ENCODE data around the gene AFF3.

Gene AFF3

DNA sequence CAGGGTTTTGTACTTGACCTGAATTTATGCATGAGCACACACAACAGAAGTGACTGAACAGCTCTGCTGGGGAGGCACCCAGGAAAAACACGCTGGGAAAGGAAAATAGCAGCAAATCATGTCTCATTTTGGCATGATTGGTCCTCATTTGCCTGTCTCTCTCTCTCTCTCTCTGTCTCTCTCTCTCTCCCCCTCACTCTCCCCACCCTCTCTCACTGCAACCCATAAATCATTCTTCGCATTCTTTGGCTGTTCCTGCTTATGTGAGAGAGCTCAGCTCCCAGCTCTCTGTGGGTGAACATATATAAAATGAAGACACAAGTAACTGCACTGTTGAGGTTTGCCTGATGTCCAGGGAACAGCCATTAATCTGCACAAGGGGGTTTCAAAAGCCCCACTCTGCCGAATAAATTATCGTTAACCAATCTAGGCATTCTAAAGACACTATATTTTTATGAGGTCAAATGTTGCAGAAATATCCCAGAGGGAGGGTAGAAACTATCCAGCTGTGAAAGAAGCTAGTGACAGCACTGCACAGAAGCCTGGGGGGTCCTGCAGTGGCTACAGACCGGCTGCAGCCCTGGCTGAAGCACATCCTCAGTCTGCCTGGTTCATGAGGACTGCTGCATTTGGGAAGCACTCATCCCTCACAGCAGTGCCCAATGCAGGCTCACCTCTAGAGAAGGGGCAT is 260.3 kb downstream of the AFF3 start:
- DNase-seq (ENCODE audit: low read depth) = no peak

DNA sequence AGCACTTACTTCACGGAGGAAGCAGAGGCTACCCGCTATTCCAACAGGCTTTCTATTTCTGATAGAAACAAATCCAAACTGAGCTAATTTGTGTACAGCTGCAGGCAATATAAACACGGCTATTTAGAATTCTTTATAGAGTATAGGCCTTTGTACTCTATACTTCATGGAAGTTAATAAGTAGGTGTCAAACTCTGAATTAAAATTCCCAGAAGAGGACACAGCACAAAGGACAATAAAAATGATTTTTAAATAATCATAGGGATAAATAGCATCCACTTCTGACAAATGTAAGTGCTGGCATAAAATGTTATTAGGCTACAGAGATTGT is 261.5 kb downstream of the AFF3 start:
- no peak for DNase-seq (ENCODE audit: low read depth)

DNA sequence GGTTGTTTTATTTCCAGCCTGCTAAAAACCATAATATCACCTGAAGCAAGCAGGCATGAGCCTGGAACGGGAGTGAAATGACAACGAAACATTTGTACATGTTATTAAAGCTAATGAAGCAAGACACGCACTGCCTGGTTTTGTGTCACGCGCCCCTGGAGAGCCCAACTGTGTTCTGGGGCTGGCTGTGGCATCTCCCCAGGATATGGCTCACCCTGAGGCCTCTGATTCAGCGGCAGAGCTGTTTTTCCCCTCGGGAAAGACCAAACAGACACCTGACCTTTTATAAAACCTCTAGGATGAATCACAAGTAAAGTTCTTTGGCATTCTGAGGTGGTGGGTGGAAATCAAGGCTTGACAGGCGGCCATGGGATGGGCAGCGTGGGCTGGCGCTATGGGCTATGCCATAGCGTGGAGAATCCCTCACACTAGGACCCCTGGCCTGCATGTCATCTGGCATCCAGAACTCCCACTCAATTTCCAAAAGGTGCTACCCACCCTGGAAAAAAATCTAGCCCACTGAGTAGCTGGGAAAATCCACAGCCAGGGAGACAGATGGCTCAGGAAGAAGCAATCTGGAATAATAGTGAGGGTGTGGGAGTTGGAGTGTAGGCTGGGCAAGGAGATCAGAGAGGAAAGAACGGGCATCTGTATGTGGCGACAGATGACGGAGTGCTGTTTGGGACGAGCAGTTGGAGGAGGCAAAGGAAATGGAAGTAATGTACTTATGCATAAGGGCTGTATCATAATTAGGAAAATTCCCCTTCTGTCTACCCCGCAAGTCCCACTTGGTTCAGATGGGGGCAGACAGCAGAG is 262.0 kb downstream of the AFF3 start:
- DNase-seq (ENCODE audit: low read depth) = no peak

DNA sequence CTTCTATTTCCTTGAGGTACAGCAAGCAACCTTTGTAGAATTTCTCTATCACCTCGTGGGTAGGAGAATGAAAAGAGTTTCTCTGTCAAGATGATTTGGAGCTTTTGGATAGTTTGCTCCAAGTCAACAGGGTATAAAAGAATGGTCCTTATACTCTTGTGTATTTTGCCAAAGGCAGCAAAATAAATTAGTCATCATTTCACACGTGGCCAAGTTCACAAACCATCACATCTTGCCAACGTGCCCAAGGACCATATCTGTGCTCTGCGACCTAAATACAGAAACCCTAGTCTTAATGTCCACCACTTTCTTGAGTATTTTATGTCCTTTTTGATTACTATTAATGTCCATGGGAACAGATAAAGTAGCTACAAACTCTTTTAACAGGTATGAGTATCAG is 262.9 kb downstream of the AFF3 start:
- DNase-seq (ENCODE audit: low read depth) = no peak

DNA sequence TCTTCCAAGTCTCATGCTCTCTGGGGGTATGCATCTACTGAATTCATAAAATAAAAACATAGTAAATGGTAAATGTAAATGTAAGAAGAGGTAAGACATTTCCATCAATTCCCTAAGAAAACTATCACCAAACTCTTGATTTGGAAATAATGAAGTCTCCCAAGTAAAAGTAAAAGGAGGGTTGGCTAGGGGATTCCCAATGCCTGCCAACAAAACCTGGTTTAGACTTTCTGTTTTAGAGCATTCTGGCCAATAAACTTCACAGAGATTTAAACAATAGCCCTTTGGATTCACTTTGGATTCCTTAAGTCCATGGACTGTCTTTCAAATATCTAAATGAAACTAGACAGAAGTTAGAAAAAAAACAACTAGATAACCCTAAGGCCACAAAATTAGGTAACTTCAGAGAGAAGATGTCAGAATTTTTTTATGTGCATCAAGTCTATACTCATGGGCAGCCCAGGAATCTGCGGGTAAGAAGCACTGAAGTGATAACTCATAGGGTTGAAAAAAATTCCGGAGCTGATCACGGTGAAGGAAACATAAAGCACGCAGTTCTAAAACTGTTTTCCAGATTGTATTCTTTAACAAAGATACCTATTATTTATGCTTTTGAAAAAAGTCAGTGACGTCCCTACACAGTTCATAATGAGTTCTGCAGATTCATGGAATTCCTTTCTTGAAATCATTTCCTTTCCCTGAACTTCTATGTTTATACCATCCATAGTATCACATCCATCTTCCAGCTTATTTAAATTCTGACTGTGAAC is 263.6 kb downstream of the AFF3 start:
- no peak for DNase-seq (ENCODE audit: low read depth)

DNA sequence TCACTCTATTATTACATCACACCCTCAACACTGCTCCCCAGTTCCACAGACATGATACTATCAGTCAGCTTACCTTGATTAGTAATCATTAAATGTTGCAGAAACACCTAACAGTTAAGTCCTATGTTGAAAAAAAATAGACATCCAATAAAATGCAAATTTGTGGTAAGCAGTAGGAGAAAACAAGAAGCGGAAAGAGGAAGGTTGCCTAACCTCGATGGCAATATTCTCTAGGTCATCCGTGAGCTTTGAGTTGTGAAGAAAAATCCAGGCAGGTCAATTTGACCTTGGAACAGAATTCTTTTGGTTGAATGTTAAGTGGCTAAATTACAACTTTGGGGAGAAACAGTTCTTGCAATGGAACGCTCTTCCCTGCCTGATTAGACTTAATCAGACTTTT is 264.4 kb downstream of the AFF3 start:
- DNase-seq (ENCODE audit: low read depth) = no peak

DNA sequence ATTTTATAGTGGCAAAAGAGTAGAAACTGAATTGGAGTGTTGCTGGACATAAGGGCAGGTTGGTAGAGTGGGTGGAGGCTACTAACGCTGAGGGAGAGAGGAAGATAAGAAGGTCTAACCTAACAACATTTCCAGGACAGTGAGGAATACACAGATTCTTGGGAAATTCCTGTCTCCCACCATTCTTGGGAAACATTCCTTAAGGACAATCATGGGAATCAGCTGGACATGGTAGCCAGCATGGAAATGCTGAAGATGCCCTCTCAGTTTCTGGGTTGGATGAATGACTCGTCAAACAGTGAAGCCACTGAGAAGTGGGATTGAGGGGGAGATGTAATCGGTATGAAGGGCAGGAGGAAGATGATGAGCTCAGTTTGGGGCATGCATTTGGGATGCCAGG is 265.4 kb downstream of the AFF3 start:
- no peak for DNase-seq (ENCODE audit: low read depth)

DNA sequence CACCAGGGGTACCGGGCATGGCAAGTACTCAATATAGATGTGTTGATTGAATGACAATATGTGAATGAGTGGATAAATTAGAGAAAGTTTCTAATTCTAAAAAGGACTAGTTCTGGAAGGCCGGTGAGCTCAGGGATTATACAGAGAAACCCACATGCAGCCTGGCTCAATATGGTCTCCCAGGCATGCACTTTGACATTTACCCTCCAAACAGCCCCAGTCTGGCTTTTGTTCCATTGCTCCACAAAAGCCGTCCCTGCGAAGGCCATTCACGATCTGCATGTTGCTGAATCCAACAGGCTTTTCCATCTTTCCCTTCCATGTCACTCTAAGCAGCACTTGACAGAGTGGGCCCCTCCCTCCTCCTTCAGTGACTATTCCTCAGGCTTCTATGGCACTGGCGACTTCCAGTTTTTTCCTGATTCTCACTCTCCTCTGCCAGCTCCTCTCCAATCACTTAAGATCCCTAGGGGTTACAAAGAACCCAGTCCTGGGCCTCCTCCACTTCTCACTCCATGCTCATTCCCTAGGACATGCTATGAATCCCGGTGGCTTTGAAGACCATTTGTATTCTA is 266.7 kb downstream of the AFF3 start:
- DNase-seq (ENCODE audit: low read depth) = no peak

DNA sequence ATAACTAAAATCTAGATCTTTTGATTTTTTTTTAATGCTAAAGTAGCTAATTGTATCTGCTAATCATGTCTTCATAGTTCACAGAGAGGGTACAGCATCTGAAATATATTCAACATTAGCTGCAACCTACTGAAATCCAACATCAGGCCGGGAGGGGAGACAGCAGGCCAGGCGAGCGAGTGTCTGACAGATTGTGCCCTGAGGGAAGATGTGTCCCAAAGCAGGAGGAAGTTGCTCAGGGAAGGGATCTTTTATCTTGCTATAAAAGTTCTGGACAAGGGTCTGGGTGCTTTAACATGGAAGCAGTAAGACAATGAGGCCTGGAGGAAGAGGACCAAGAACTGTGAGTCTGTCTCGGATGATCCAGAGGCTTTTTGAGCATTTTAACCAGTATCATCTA is 274.1 kb downstream of the AFF3 start:
- DNase-seq (ENCODE audit: low read depth) = no peak

DNA sequence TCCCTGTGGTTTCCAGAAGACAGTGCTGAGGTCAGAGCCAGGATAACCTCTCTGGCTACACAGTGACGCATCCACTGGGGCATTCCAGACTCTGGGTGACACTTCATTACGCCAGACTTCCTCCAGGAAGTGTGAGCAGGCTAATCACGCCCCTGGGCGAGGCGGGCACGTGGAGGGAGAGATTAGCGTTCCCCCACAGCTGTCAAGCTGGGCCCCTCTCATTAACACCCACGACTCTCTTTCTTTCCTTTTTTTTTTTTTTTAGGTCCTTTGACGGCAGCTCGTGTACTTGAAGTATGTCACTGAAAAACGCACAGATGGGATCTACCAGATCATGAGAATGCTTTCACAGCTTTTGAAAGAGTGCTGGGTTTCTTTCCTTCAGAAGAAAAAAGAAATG is 274.6 kb downstream of the AFF3 start:
- DNase-seq (ENCODE audit: low read depth) = no peak

DNA sequence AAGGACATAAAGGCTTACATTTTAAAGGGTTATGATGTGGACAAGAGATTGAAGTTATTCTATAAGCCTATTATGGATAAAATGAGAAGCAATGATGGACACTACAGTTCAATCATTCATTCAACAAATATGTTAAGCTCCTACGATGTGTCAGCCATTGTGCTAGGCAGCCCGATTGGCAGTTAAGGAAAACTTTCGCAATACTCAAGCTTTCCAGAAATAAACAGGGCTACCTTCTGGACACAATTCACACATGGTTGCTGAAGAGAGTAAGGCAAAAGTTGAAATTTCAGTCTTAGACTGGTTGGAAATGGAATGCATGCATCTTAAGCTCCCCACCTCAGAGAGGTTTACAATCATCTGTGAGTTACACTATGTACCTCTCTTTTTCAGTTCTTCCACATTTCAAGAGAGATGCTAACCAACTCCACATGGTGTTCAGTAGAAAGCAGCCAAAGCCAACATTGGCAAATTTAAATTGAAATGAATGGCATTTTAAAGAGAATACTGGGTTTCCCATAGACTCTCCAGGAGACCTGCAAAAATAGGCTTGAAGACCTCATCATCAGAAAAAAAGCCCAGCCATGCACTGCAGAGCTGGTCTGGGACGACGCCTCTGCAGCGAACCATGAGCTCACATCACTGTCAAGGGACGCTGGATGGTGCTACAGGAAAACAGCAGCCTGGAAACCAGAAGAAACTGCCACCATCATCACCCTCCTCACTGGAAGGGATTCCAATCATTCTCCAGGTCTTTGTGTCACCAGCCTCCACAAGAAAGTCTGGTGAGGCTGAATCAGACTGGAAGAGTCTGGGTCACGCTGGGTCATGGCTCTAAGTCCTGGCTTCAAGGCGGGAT is 276.3 kb downstream of the AFF3 start:
- no peak for DNase-seq (ENCODE audit: low read depth)

DNA sequence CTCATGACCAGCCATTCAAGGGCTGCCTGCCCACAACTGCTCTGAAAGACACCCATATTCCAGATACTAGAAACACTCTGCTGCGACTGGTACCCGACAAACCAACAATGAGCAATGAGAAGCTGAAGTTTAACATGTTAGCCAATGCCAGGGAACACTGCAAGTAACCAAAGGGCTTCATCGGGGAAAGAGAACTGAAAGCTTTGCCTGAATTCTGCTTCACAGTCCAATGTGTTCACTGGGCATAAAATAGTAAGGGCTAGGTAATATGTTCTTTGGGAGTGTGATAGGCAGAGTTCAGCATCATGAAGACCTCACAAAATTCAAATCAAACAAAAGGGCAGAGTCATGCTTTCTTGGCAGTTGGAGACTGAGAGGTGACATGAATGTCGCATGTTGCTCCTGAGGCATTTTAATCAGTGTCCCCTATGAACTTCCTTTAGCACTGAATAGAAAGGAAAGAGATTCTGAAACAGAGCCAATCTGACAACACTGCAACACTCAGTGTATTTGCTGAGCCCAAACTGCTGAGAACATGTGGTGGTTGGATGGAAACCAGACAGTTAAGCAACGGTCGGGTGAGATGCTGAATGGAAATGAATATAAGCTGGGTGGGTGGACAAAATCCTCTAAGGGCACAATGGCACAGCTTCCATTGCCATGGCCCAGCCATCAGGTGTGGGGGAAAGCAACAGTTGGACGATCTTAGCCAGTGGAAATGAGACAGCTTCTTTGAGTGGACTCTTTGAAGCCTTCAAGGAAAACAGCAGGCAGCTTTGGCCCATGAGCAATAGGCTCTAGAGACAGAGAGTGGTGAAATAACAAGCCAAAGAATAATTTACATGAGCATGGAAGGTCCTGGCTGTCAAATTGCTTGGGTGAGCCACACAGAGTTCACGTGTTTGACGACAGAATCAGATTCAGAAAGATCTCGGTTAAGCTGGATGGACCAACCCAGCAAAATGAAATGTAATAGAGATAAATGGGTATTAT is 277.5 kb downstream of the AFF3 start:
- no peak for DNase-seq (ENCODE audit: low read depth)

DNA sequence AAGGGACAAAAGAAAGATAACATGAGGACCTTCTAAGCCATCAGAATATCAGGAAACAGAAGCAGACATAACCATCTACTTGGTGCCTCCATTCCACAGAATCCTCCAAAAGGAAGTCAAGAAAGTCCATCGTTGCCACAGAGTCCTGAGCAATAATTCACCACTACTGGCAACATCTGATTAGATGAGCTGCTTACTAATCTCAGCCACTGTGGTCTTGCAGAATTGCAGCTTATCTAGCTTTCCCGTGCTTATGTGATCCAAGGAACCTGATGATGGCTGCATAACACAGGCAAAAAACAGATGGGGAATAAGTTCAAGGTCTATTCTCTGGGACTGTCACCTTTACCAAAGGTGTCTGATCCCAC is 278.5 kb downstream of the AFF3 start:
- no peak for DNase-seq (ENCODE audit: low read depth)

DNA sequence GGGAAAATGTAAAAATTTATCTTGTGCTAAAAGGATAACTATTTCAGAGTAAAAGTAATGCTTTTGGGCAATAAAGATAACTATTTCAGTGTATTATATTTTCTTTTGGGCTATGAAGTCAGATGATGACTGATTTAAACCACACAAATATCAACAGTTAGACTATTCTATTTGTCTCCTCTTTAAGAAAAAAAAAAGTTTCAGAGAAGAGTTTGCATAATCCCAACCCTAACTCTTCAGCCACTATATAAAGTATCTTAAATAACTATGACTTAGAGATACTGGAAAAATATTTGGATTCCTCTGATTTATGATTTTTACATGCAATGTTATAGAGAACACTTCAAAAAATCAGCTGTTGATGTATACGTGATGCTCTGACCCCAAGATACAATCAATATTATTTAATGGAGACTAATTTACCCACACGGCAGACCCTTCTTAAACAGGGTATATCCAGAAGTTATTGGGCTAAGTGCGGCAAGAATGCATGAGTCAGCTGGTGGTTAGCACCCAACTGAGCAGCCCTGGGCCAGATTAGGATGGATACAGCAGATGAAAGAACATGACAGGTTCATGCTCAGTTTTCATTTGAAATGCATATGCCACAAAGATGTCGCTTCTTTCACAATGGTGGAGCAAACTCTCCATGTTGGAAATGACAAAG is 279.0 kb downstream of the AFF3 start:
- no peak for DNase-seq (ENCODE audit: low read depth)

DNA sequence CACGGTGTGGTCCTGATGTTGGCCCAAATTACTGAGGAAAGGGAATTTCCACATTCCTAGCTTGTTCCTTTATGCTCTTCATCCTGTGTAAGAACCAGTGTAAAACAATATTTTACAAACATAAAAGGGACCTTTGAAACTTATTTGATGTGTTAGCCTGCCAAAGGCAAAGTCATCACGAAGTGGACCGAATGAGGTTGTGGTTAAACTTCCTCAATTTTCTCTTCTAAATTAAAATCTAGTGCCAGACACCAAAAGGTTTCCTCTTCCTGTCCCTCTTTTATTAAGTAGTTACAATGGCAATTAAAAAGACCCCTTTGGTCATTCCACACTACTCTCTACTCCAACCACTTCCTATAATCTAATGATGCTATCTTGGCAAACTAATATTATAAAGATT is 279.8 kb downstream of the AFF3 start:
- no peak for DNase-seq (ENCODE audit: low read depth)

DNA sequence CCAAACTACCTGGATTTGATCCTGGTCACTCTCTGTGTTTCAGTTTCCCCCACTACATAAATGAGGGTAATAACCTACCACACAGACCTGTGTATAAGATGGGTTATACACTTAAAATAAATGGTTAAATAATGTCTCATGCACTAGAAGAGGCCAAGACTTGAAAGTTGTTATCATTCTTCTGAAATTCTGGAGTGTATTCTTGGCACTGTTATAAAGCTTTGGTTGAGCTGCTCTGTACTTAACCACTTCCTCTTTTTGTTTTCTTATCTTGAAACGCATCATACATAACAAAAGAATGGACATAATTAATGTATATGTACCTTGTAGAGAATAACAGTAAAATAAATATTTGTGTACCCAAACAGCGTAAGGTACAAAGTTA is 281.0 kb downstream of the AFF3 start:
- no peak for DNase-seq (ENCODE audit: low read depth)

DNA sequence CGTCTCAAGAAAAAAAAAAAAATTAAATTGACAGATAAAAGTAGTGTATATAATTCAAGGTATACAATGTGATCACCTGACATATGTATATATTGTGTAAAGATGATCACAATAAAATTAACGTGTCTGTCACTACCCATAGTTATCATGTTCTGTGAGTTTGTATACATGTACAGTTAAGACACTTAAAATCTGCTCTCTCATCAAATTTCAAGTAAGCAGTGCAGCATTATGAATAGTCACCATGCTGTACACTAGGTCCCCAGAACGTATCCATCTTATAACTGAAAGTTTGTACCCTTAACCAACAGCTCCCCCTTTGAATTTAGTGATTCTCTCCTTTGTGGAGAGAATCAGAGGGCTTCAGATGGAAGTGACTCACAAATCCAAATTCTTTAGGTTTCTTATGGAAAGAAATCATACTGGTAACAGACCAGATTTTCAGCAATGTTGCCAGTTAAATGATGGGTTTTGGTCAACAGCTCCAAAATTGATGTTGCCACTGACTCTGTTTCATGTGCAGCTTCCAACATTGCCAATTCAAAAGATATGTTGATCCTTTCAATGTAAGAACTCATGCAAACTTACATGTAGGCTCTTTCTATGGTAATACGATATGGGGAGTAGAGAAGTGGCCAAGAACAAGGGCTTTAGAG is 281.5 kb downstream of the AFF3 start:
- DNase-seq (ENCODE audit: low read depth) = no peak

DNA sequence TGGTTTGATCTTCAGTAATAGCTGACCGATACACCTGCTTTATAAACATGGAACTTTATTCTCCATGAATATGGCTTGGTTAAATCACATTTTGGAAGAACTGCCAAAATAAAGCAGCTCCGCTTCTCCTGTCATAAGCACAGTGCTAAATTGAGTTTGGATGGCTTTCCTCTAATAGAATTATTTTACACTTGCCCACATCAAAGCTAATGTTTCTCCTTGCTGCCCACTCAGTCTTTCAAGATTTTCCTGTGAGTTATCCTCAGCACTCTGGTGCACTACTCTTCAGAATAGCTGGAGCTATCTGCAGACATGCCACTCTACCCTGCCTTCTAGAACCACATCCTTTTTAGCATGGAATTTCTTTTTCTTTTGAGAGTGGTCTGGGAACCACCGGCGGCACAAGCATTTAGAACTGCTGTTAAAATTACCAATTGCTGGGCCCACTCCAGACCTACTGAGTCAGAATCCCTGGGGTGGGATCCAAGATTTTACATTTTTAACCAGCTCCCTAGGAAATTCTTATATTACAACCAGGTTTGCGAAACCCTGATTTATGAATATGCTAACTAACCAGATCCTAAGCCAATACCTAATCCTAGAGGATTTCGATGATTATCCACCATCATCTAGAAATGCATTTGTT is 283.3 kb downstream of the AFF3 start:
- no peak for DNase-seq (ENCODE audit: low read depth)

DNA sequence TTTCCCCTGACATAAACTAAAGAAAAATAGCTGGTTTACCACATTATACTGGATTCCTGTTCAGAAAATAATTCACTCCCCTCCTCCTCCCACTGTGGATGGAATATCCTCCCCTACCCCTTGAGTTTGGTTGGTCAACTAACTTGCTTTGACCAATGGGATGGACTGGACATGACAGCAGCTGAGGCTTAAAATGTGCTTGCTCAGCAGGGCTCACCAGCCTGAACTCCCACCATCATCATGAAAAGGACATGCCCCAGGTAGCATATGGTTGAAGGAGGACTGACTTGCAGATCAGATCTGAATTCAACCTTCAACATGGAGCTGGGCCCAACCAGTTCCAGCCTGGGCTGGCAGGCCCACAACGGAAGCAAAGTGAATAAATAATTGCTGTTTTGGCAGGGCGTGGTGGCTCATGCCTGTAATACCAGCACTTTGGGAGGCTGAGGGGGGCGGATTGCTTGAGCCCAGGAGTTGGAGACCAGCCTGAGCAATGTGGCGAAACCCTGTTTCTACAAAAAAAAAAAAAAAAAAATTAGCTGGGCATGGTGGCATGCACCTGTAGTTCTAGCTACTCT is 284.4 kb downstream of the AFF3 start:
- DNase-seq (ENCODE audit: low read depth) = no peak
